GM20431 (cell line): Measurements from ENCODE around the gene TPRG1L.

Source experiments
- in situ Hi-C: fragments of 300-500 bp; cut with MseI, MboI; formaldehyde crosslinking; loops from one replicate; pipeline ENCODE4 v1.15.0; 2020; ENCODE audit warnings: low sequenced_read_pairs; ENCODE audit not compliant: unreplicated experiment

Gene TPRG1L

DNA sequence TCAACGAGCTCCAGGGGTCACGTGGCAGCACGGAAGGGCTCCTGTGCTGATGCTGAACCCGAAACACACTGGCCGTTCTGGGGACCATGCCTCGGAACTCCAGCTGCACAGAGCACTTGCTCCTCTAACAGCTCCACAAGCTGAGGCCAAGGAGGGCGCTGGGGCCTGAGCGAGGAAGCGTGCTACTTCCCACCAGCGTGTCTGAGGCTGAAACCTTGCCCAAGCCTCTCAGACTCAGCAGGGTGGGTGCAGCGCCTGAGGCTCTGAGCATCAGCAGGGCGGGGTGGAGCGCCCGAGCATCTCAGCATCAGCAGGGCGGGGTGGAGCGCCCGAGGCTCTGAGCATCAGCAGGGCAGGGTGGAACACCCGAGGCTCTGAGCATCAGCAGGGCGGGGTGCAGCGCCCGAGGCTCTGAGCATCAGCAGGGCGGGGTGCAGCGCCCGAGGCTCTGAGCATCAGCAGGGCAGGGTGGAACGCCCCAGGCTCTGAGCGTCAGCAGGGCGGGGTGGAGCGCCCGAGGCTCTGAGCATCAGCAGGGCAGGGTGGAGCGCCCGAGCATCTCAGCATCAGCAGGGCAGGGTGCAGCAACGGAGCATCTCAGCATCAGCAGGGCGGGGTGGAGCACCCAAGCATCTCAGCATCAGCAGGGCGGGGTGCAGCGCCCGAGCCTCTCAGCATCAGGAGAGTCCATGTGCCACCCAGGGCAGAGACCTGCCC lies 15.5 kb downstream of the TPRG1L start:
- in situ Hi-C loops = no loop called here

DNA sequence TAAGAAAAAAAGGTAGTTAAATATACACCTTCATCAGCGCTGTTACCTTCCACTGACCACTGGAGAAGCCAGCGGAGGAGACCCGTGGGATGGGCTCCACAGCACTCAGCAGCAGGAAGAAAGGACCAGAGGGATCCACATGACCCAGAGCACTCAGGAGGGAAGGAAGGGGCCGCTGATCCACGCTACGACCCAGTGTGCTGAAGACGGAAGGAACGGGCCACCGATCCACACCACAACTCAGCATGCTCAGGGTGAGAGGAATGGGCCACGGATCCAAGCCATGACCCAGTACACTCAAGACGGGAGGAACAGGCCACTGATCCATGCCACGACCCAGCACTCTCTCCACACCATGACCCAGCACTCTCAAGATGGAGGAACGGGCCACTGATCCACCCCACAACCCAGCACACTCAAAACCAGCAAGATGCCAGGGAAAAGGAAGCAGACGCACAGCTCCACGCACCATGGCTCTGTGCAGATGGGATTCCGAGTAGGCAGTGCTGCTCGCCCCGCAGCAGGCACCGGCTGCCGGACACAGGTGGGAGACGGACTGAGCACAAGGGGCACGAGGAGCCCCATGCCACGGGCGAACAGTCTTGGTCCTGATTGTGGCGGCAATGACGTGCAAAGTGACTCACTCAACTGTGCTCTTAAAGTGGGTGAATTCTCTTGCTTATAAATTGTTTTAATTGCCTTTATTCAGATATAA lies 16.4 kb downstream of the TPRG1L start:
- in situ Hi-C loops = no loop called here

DNA sequence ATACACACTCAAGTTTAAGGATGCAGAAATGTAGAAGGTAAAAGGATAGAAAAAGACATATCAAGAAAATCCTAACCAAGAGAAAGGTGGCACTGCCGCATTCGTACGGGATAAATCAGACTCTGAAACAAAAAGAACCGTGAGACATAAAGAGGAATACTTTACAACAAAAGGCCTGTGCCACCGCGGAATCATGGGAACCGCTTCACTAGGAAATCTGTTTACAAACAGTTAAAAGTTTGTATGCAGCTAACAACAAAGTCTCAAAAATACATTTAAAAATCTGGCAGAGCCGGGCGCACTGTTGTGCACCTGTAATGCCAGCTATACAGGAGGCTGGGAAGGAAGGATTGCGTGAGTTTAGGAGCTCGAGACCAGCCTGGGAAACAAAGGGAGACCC lies 17.0 kb downstream of the TPRG1L start:
- in situ Hi-C loops = no loop called here

DNA sequence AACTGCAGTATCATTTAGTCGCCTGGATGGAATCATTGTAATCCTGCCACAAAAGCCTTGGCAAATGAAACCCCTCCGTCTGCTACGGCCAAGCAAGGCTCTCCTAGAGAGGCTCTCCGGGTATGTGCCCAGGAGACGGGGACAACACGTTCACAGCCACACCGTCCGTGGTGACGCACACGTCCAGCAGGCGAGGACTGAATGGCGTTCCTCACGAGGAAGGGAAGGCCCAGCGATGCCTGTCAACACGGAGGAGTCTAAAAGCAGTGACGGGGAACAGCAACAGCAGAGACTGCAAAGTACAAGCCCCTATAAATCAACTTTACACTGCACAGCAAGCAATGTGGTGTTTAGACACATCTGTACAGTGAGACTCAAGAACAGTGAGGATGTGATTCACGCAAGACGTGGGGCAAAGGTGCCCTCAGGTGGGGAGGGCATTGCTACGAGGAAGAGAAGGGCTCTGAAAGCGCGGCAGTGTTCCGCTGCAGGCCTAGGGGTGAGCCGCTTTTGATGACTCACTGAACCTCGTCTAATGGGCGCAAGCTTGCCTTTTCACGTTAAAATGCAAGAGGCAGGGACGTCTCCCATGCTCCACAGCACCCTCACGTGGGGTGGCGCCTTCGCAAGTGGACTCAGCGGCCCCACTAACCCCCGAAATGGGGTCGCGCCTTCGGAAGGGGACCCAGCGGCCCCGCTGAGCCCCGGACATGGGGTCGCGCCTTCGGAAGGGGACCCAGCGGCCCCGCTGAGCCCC lies 18.3 kb downstream of the TPRG1L start:
- in situ Hi-C loops = no loop called here

DNA sequence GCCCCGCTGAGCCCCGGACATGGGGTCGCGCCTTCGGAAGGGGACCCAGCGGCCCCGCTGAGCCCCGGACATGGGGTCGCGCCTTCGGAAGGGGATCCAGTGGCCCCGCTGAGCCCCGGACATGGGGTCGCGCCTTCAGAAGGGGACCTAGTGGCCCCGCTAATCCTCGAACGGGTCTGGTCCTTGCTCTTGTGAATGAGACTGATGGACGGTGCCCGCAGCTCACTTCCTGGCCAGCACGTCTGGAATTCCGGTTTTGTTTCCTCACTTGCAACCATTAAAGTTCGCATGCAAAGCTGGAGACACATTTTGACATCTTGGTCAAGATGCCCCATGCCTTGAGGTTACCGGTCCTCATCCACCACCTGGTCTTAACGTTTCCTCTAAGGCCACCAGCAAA lies 19.5 kb downstream of the TPRG1L start:
- in situ Hi-C loops = no loop called here

DNA sequence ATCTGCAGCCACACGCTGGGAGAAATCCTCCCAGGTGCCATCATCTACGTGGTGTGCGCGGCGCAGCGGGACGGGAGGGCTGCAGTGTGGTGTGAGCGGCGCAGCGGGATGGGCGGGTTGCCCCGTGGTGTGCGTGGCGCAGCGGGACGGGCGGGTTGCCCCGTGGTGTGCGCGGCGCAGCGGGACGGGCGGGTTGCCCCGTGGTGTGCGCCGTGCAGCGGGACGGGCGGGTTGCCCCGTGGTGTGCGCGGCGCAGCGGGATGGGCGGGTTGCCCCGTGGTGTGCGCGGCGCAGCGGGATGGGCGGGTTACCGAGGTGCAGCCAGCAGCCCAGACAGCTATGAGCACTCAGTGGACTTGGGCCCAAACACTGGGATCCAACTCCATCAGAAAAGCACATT lies 20.4 kb downstream of the TPRG1L start:
- in situ Hi-C loops = no loop called here

DNA sequence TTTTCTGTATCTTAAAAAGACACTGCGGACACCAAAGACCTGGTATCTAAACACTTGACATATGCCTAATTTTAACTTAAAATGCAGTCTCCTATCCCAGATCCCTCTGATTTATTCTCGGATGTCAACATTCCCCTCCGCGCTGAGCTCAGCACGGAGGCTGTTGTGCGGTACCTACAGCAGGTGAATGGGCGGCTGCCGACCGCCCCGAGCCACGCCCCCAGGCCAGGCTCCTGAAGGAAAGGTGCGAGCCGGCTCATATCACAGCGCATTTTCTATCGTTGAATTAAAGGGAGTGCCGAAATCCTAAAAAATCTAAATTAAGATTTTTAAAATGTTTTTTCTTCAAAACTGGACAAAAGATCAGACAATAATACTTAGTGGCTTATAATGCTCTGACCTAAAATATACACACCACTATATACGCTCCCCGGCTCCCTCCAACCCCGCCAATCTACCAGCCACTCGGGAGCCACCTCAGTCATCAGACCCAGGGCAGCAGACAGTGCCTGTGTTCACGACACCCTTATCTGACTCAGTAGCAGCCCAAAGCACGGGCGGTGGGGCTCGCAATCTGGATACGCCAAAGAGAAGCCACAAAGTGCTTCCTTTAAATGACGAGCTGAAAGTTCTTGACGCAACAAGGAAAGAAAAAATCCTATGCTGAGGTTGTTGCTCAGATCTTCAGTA lies 21.0 kb downstream of the TPRG1L start:
- in situ Hi-C loops = no loop called here

DNA sequence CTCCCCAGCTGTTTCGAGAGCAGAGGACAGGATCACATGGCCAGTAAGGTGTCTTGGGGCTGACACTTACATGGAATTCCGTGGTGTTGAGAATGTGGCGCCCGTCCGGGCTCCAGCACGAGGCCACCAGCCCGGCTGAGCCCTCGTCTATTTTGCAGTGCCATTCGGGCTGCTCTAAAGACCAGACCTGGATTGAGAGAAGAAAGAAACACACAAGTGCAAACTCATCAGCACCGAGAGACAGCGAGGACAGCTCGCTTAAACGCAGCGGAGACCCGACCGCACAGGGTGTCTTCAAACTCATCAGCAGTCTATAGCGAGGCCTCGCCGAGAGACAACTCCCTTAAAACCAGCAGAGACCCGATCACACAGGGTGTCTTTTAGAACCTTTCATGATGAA lies 21.8 kb downstream of the TPRG1L start:
- in situ Hi-C loops = no loop called here

DNA sequence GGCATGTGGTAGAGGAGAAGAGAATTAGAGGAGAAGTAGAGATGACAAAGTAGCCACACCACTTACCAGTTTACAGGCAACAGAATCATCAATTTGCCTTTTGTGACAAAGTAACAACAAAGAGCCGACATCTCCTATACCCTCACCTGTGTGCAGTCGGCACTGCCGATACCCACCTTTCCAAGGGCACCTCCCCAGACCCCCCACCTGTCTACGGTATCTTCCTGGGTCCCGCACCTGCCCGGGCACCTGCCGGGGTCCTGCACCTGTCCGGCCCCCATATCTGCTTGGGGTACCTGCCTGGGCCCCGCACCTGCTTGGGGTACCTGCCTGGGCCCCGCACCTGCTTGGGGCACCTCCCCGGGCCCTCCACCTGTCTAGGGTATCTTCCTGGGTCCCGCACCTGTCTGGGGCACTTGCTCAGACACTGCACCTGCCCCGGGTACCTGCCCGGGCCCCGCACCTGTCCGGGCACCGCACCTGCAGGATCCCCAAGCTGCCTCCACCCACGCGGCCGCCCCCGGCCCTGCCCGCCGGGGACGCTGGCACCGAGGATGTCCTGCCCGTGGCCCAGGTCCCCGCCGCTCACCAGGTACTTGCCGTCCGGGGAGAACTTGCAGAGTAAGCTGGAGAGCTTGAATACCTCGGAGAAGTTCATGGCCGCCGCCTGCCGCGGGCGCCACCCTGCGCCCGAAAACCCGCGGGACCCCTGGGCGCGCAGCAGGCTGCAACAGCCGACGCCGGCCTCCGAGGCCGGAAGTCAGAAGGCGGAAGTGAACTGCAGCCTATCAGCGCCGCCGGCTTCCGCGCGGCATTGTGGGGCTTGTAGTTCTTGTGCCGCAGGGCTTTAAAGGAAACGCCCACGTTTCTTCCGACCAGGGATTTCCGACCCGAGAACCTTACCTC lies 24.8 kb downstream of the TPRG1L start, which contains the start of gene WRAP73:
WRAP73 (minus strand) TSS at position 762 of the 906 bp plus-strand sequence; CDS start at position 658, 104 bp downstream.
- in situ Hi-C loops = no loop called here

DNA sequence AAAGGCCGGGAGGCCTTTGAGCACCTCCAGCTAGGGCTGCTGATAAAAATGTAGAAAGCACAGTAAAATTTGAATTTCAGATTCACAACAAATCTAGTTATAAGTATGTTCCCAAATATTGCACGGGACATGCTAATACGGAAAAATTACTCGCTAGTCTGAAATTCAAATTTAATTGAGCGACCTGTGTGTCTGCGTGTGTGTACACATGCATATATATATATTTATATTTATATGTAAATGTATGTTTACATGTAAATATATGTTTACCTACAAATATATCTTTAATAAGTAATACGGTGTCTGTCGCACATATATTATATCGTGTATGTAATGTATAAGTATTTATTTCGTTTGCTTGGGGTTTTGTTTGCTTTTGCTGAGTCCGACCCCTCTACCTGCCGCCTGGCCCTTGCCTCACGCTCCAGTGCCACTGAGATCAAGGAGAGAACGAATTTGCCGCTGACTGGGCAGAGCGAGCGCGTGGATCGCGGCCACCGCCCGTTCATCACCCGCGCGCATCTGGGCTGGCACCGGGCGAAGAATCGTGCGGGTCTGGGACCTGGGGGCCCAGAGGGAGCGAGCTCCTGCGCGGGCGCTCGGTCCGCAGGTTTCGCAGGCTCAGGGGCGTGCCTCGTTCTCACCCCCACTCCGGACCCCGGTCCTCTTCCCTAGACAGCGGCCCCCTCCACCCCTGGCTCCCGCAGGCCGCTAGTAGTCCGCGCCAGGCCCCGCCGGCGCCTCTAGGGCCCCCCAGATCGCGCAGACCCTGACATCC lies 25.6 kb downstream of the TPRG1L start:
- in situ Hi-C loops = no loop called here

DNA sequence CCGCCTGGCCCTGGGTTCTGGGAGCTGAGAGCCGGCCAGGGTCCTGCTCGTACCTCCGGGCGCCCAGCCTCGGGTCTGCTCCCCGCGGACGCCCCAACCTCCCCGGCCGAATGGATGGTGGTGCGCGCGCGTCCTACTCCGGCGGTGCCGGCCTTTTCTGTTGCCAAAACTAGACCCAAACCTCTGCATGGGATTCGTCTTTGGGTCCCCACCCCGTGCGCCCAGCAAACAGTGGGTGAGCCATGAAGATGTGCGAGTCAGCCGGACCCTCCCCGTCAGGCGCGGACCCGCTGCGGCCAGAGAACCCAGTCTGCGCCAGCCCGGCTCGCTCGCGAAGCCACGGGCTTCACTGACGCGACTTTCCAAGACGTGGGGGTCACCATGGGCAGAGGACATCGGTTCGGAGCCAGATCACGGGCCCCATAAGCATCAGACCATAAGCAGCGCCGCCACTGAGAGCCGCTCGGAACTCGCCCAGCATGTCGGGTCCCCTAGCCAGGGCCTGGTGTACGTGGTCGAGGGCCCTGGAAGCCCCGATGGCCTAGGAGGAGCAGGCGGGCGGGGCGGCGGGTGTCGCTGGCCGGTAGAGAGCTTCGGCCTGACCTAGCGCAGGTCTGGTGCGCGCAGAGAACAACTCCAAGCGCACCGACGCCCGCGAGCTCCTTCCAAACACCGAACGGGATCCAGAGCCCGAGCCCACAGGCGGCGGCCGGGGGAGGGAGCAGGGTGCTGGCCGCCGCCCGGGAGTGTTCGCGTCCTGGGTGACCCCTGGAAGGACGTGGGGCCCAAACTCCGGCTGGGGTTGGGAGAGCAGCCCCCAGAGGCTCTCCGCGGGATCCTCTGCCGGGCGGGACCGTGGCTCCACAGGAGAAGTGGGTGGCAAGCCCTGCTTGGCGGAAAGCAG lies 26.5 kb downstream of the TPRG1L start:
- in situ Hi-C loops = no loop called here

DNA sequence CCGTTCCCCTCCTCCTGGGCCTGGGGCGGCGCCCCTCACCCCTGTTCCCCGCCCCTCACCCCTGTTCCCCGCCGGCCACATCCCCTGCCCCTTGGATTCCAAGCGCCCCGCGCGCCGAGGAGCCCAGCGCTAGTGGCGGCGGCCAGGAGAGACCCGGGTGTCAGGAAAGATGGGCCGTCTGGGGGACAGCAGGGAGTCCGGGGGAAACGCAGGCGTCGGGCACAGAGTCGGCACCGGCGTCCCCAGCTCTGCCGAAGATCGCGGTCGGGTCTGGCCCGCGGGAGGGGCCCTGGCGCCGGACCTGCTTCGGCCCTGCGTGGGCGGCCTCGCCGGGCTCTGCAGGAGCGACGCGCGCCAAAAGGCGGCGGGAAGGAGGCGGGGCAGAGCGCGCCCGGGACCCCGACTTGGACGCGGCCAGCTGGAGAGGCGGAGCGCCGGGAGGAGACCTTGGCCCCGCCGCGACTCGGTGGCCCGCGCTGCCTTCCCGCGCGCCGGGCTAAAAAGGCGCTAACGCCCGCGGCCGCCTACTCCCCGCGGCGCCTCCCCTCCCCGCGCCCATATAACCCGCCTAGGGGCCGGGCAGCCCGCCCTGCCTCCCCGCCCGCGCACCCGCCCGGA lies 27.2 kb downstream of the TPRG1L start, which contains the start of gene TP73:
TP73 (plus strand) TSS at position 587 of the 618 bp plus-strand sequence. CDS start 29,850 bp downstream, outside the sequence.
- in situ Hi-C loops = no loop called here

DNA sequence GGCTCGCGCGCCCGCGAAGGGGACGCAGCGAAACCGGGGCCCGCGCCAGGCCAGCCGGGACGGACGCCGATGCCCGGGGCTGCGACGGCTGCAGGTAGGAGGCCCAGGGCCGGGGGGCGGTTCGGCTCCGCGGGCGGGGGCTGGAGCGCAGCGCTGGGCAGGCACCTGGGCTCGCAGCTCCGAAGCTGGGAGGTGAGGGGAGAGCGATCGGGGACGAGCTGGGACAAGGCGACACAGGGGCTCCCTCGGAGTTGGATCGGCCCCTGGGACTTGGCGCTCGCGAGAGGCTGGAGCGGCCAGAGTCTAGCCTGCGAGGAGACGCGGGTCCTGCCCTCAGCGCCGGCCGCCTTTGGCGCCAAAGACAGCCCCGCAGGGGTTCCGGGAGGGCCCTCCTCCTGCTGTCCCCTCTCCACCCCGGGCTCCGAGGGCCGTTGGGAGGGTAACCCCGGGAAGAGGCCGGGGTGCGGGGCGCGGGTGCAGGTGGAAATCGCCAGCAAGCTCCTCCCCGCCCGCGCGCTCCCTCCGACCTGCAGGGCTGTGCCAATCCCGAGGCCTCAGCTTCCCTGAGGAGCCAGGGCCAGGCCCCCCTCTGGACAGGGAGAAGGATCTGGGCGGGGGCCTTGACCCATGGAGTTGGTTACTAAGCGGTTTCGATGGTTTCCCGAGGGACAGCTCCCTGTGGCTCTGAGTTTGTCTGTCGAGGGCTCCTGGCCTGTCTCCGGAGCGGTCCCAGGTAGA lies 27.9 kb downstream of the TPRG1L start:
- in situ Hi-C loops = no loop called here

DNA sequence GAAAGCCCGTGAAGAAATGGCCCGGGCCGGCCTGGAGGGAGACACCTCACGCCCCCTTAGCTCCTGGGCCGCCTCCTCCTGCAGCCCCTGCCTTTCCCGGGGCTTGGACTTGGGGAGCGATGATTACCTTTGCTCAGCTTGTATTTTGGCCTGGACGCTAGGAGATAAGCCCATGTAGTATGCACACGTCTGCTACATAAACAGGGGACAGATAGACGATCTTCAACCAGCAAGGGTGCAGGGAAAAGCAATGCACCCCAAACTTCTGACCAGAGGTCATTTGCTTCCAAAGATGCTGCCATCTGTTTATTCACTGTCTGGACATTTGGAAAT lies 28.4 kb downstream of the TPRG1L start:
- in situ Hi-C loops = no loop called here

DNA sequence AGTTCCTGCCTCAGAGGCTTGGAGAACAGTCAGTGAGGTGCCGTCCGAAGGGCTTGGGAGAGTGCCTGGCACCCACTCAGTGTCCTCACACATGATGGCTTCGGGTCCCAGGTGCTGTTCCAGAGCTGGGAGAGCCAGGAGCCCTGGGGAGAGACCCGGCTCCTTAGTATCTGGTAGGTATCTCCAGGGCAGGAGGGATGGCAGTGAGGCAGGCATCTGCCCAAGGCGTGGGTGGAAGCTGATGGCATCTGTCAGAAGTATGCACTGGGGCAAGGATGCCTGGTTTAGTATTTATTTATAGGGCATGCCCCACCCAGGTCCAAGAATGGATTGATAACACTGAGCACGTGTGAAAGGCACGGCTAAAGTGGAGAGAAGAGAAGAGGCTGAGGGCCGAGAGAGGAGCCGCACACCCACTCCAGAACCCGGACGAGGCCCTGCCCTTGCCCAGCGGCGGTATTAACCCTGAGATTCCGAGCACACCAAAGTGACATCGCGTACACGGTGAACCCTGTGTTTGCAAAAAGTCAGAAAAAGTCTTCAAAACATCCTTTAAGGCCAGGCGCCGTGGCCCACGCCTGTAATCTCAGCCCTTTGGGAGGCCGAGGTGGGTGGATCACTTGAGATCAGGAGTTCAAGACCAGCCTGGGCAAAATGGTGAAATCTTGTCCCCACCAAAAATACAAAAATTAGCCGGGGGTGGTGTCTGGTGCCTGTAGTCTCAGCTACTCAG lies 29.9 kb downstream of the TPRG1L start:
- in situ Hi-C loops = no loop called here
